Vagina (tissue), 2 donors: Measurements from ENCODE around the gene TNFRSF21.

Source experiments
- POLR2A ChIP-seq, 2 donors: fragments of 450-650 bp; IDR thresholded peaks; one replicate each; pipeline ENCODE4 v1.6.1; 2017; ENCODE audit warnings: antibody characterized with exemption in 2 of 2, mild to moderate bottlenecking in 2 of 2, moderate library complexity in 2 of 2
- POLR2AphosphoS5 ChIP-seq, 2 donors: sonication (generic); formaldehyde crosslinking; IDR thresholded peaks; one replicate each; pipeline ENCODE4 v1.9.0; 2017; ENCODE audit warnings: antibody characterized with exemption in 2 of 2, mild to moderate bottlenecking in 2 of 2, low read depth in 1 of 2; ENCODE audit not compliant: insufficient read depth in 1 of 2
- TF ChIP-seq, protein P1 (sequence below), 3 experiments: fragments of 450-650 bp in 2 of 3; fragments of 200-600 bp in 1 of 3; sonication (generic) in 1 of 3; IDR thresholded peaks; one replicate each; pipeline ENCODE4 v1.5.1; 2017 to 2019; ENCODE audit warnings: antibody characterized with exemption in 3 of 3, mild to moderate bottlenecking in 2 of 3, moderate library complexity in 2 of 3

DNA sequence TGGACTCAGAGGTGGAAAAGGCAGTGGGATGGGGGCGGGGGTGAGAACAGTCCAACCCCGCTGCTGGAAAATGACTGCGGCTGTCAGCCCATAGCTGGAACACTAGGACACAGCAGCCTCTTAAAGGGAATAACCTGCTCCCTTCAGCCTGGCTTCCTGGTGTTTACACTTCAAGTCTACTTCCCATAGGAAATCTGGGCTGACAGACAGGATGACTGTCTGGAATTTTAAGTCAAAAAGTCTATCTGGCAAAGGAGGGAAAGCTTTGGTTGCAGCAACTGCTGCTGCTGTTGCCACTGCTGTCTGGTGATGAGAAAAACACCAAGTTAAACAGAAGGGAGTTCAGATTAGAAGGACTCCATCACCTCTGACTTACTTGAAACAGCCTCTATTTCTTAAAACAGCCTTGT lies 44.9 kb downstream of the TNFRSF21 start:
- TF ChIP-seq, protein P1, sequence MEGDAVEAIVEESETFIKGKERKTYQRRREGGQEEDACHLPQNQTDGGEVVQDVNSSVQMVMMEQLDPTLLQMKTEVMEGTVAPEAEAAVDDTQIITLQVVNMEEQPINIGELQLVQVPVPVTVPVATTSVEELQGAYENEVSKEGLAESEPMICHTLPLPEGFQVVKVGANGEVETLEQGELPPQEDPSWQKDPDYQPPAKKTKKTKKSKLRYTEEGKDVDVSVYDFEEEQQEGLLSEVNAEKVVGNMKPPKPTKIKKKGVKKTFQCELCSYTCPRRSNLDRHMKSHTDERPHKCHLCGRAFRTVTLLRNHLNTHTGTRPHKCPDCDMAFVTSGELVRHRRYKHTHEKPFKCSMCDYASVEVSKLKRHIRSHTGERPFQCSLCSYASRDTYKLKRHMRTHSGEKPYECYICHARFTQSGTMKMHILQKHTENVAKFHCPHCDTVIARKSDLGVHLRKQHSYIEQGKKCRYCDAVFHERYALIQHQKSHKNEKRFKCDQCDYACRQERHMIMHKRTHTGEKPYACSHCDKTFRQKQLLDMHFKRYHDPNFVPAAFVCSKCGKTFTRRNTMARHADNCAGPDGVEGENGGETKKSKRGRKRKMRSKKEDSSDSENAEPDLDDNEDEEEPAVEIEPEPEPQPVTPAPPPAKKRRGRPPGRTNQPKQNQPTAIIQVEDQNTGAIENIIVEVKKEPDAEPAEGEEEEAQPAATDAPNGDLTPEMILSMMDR (IDR thresholded peaks at IDR 0.05): no peak
- TF ChIP-seq POLR2A (IDR thresholded peaks at IDR 0.05) (no peak), POLR2AphosphoS5 (IDR thresholded peaks at IDR 0.05; ENCODE audit: insufficient read depth in 1 of 2, low read depth in 1 of 2) (no peak)
